ENCODE data around the gene EMC10.

Gene EMC10

DNA sequence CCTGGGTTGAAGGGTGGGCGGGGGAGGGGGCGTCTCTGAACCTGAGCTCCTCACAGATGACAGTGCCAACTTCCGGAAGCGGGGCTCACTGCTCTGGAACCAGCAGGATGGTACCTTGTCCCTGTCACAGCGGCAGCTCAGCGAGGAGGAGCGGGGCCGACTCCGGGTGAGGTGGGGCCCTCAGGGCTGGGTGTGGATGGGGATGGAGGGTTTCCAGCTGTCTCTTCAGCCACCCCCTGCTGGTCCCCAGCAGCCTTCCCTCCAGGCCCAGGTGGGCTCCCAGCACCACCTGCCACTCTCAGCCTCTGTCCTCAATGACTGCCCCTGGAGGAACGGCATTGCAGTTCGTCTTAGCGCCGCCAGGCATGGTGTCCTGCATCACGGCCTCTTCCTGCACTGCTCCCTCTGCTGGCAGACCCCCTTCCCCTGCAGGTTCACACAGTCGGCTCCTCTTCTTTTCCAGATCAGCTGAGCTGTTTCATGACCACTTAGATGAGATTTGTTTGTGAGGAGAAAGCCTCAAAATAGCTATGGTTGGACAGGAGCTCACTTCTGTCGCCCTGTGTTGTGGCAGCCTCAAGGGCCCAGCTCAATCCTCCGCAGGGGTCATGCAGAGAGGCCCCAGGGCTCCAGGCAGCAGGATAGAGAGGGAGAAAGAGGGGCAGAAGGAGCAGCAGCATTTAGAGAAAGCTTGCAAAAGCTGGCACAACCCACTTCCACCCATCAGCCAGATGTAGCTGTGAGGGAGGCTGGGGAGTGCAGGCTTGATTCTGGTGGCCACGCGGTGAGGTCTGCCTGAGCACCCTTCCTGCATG, 2.8 kb downstream of the EMC10 start:
- DNase-seq (ENCODE audit: low read depth) = no peak

DNA sequence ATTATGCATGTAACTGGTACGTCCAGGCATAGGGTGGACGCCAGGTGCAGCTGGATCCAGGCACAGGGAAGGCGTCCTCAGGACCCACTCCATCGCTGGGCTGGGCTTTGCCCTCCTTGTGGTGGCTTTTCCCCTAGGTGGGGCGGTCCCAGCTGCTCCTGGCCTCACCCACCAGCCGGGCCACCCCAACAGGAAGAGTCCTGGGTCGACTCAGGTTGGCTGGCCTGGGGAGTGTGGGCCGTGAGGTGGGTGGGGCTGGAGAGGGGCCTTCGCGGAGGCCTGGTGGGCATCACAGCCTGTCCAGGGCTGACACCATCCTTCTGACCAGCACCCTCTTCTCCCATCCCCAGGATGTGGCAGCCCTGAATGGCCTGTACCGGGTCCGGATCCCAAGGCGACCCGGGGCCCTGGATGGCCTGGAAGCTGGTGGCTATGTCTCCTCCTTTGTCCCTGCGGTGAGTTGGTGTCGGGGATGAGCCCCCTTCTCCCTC, 3.5 kb downstream of the EMC10 start:
- no peak for DNase-seq (ENCODE audit: low read depth)

DNA sequence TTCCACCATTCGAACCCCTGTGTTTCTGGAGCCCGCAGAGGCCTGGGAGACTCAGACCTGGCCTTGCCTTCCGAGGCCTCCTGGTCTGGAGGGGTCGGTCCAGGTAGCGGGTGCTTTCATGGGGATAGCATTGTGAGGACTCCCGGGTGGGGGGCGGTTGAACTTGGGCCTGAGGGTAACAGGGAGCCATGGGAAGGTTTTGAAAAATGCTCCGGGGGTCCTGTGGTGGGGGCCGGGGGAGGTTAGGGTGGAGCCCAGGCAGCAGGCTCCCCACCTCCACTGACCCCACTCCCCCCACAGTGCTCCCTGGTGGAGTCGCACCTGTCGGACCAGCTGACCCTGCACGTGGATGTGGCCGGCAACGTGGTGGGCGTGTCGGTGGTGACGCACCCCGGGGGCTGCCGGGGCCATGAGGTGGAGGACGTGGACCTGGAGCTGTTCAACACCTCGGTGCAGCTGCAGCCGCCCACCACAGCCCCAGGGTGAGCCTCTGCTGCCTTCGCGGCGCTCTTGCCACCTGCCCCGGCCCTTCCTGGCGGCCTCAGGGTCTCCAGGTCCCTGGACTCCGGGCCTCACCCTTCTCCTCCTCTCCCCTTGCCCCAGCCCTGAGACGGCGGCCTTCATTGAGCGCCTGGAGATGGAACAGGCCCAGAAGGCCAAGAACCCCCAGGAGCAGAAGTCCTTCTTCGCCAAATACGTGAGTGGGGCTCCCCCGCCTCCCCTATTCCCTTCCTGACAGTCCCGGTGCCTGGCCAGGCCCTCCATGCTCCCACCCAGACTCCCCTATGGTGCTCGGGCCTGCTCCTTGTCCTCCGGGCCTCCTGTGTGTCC, 4.2 kb downstream of the EMC10 start:
- no peak for DNase-seq (ENCODE audit: low read depth)

DNA sequence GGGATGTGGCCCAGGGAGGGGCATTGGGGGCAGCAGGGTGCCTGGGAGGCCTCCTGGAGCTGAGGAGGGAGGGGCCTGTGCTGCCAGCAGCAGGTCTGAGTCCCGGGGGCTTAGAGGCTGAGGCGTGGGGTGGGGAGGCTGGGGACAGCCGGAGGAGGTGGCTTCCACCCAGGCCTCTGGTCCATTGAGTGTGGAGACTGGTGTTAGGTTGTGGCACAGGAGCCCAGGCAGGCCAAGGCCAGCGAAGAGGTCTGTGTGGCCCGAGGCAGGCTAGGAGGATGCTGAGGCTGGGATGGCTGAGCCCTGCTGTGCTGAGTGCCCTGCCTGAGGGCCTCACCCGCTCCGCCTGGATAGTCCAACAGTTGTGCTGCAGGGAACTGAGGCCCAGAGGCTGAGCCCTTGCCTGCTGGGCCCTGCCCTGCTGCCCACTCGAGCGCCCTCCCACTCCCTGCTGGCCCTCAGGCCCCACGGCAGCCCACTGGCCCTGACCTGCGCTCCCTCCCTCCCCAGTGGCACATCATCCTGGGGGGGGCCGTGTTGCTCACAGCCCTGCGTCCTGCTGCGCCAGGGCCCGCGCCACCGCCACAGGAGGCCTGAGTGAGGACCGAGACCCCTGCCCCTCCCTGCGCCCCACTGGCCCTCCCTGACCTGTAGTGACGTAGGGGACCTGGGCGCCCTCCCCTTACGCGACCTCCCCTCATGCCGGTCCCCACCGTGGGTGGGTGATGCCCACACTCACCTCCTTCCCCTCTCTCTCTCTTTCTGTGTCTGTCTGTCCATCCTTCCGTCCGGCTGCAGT, 5.2 kb downstream of the EMC10 start:
- no peak for DNase-seq (ENCODE audit: low read depth)

DNA sequence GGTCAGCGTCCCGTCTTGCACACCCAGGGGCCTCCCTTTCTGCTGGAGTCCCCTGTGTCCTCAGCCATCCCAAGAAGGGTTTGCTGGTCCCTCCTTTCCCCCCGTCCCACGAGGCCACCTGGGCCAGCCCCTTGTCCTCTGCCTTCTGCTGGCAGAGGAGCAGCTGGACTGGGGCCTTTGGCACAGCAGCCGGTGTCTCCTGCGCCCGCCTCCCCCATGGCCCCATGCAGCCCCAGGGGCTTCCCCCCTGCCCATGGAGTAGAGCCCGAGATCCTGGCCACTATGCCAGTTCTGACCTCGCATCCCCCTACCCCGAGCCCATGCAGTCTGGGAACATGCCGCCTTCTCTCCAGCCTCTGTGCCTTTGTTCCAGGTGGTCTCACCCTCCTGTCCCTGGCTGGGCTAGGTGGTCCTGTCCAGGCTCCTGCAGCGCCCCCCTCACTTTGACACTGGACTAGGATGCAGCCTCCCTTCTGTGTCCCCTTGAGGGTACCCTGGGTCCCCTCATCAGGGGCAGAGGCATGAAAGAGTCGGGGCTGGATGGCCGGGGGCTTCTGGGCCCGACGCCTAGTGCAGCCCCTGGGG, 6.1 kb downstream of the EMC10 start:
- no peak for DNase-seq (ENCODE audit: low read depth)

DNA sequence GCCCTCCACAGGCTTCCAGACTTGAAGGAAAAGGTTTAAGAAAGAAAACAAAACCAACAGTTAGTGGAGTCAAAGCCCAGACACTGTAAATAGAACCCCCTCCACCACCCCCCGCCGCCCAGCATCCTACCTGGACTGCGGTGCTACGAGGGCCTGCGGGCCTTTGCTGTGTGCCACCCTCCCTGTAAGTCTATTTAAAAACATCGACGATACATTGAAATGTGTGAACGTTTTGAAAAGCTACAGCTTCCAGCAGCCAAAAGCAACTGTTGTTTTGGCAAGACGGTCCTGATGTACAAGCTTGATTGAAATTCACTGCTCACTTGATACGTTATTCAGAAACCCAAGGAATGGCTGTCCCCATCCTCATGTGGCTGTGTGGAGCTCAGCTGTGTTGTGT, 6.6 kb downstream of the EMC10 start:
- no peak for DNase-seq (ENCODE audit: low read depth)

DNA sequence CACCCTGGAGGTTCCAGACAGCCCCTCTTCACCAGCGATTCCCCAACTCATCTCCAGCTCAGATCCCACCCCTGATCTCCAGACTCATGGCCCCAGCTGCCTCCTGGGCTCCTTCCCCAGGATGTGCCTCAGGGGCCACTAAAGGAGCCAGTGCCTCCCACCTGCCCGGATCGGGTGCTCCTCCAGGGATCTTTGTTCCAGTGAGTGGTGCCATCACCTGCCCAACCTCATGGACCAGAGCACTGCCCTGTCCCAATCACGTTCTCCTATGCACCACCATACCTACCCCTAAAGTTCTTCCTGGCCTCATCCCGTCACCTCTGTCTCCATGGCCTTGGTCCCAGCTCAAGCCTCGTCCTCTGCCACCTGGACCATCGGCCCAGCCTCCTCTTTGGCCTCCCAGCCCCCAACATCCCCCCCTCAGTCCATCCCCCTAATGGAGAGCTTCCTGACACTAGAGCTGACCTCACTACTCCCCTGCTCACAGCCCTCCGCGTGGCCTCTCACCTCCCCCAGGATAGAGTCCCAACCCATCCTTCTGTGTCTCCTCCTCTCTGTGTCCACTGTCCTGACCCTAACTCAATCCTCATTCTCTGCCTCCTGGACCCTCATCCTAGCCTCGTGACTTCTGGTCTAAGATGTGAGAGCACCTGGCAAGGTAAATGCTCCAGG, 9.1 kb downstream of the EMC10 start:
- DNase-seq (ENCODE audit: low read depth) = no peak

DNA sequence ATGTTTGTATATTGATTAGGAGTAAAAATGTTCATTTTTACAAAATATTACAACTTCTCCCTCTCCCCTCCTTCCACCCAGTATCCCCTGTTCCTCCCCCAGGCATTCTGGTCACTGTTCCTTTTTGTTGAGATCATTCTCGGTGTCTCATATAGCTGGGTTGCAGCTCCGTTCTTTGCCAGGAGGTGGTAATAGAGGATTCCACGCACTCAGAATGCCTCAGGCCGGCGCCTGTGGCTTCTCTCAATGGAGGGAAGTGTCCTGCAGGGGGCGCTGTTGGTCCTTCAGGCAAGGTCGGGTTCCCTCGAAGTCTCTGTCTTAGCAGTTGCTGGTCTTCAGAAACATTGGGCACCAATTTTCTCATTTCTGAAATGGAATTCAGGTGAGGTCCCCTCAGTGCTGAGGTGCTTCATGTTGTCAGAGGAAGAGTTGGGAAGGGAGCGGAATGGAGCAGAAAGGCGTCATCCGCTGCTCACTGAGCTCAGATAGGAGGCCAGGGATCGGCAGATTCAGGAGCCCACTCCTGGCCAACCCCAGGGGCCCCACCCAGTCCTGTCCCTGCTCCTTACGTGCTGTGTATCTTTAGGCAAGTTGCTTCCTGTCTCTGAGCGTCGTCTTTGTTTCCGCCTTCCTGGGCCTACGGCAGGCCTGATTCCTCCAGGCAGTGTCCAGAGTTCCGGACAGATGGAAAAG, 10.7 kb downstream of the EMC10 start:
- no peak for DNase-seq (ENCODE audit: low read depth)

DNA sequence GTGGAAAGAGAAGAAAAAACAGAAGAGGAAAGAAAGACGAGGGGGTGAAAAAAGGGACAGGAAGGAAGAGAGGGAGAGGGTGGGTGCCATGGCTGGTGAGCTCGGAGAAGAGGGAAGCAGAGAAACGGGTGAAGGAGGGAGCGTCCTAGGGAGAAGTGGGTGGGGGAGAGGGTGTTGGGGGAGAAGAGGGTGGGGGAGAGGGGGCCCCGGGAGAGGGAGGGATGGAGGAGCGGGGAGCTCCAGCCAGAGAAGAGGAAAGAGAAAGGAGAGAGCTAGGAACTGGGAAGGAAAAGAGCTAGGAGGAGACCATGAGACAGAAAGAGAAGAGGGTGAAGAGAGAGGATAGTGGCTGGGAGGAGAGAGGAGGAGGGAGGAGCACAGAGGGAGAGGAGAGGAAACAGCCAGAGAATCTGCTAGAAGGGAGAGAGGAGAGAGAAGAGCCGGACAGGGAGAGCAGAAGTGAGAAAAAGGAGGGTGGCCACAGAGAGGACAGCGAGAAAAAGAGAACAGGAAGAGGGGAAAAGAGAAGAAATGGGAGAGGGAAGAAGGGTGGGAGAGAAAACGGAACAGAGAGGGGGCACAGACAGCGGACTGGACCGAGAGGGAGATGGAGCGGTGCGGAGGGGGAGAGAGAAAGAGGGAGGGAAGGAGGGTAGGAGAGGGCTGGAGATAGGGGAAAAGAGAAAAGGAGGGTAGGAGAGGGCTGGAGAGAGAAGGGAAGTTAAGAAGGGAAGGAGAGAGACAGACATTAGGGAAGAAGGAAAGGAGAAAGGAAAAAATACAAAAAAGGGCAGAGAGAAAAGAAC, 12.3 kb downstream of the EMC10 start:
- DNase-seq (ENCODE audit: low read depth) = no peak

DNA sequence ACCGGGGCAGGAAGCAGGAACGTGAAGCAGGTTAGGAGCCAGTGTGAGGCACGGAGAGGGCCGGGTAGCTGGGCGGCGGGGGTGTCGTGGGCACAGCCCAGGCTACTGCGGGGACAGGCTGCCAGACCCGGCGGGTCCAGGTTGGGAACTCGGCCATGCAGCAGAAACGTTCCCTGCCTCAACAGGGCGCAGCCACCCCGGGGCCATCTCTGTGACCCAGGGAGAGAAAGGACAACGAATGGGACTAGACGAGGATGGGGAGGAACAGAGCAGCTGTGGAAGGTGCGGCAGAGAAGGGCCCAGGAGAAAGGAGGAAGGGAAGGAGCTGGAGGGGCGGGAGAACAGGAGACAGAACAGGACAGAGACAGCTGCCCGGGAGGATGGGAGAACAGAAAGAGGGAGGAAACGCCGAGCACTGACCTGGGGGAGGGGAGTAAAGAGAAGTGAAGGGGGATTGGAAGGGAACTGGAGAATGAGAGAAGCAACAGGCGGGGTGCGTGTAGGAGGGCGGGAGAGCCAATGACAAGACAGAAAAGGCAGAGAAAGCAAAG, 13.2 kb downstream of the EMC10 start:
- DNase-seq (ENCODE audit: low read depth) = no peak

DNA sequence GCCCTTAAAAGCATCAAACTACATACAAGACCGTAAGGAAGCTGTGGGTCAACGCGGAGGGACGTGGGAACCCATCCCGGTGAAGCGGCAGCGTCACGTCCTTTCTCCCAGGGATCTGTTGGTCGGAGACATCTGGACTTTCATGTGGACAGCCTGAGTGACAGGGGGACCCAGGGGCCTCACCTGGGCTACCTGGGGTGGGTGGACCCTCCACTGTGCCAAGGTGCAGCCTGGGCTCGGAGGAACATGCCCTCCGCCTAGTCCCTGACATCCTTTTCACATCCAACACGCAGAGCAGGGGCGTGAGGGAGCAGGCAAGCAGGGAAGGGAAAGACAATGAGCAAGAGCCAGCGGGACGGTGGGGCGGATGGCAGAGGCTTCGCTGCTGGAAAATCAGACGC, 14.1 kb downstream of the EMC10 start:
- DNase-seq (ENCODE audit: low read depth) = no peak

DNA sequence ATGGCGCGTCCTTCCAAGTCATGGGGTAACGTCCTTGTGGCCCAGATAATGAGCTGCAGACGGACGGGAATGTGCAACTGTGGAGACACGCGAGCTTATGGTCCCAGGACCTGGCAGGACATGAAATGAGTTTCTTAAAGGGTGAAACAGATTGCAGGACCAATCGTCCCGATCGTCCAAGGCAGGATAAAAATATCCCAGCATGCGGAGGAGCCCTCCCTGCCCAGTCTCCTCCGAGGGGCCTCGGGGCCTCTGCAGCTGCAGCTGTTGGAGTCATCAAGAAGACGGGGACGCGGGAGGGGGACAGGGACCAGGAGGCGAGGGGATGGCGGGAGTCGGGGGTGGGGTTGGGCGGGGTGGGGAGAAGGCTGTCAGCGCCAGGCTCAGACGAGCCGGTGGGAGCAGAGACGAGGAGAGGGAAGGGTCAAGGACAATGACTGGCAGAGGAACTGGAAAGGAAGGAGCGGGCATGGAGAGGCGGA, 14.7 kb downstream of the EMC10 start:
- DNase-seq (ENCODE audit: low read depth) = no peak

DNA sequence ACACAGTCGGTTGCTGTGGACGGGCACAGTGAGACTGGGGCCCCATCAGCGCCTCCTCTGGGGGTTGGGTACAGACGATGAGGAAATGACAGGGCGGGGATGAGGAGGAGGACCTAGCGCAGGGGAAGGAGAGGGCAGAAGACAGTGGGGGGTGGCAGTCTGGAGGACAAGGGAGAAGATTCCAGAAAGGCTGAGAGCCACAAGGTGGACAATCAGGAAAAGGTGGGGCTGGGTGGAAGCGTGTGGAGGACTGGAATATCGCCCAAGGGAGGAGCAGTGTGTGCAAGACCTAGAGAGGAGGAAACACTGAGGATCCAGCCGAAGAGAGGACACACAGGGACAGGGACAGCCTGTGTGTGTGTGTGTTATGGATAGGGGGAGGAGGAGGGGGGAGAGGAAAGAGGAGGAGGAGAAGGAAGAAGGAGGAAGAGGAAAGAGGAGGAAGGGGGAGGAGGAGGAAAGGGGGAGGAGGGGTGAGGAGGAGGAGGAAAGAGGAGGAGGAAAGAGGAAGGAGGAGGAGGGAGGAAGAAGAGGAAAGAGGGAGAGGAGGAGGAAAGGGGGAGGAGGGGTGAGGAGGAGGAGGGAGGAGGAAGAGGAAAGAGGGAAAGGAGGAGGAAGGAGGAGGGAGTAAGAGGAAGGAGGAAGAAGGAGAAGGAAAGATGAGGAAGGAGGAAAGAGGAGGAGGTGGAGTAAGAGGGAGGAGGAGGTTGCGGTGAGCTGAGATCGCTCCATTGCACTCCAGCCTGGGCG, 16.2 kb downstream of the EMC10 start:
- DNase-seq (ENCODE audit: low read depth) = no peak

DNA sequence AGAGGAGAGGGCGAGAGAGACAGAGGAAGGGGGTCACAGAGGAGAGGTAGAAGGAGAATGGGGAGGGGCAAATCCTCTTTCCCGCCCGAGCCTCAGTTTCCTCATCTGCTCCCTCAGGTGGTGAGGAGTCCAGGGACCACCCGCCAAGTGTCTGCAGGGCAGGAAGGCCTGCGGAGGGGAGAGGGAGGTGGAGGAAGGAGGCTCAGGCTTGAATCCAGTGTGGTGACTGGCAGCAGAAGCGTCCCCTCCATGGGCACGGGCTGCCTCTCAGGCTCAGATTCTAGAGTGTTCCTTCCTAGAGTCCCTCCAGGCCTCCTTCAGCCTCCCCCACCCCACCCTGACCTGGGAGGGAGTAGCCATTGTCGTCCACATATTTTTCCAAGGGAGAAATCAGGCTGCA, 16.9 kb downstream of the EMC10 start:
- DNase-seq (ENCODE audit: low read depth) = no peak

DNA sequence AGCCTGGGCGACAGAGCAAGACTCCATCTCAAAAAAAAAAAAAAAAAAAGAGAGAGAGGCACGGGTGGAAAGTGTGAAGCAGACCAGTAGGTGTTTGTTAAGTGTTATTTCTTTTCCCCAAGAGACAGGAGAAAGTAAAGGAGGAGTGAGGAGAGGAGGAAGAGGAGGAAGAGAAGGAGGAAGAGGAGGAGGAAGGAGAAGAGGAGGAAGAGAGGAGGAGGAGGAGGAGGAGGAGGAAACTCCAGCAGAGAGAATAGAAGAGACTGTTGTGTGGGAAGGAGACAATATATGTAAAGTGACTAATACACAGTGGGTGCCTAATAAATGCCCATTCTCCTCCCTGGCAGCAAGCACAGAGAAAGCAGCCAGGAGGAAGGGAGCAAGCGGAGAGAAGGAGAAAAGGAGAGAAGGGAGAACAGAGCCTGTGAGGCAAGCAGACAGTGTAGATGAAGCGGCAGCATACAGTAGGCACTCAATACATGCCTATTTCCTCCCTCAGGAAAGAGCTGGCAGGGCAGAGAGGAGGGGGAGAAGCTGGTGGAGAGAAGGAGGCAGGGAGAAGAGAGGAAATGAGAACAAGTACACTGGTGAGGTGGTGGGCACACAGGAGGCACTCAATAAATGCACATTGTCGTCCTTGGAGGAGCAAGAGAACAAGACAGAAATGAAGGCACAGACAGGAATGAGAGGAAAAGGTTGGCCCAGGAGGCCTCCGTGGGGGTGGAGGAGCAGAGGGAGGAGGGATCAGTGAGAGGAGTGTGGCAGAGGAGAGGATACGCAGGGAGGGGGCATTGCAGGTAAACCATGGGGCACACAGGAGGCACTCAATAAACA, 18.1 kb downstream of the EMC10 start:
- DNase-seq (ENCODE audit: low read depth) = no peak

DNA sequence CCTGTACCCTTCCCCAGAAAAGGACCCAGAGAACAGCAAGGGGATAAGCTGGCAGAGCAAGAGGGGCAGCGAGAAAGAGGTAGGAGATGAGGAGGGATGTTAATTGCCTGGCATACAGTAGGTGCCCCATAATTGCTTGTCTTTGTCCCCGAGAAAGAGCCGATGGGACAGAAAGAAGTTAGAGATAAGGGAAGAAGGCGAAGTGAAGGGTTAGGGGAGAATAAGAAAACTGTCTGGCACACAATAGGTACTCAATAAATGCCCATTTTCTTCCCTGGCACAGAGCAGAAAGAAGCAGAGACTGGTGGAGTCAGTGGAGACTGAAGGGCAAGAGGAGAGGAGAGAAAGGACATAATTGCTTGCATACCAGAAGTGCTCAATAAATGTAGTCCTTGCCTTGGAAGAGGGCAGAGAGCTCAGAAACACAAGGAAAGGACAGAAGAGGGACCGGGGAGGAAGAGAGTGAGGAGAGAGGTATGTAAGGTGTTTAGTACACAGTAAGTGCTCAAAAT, 18.8 kb downstream of the EMC10 start:
- DNase-seq (ENCODE audit: low read depth) = no peak

DNA sequence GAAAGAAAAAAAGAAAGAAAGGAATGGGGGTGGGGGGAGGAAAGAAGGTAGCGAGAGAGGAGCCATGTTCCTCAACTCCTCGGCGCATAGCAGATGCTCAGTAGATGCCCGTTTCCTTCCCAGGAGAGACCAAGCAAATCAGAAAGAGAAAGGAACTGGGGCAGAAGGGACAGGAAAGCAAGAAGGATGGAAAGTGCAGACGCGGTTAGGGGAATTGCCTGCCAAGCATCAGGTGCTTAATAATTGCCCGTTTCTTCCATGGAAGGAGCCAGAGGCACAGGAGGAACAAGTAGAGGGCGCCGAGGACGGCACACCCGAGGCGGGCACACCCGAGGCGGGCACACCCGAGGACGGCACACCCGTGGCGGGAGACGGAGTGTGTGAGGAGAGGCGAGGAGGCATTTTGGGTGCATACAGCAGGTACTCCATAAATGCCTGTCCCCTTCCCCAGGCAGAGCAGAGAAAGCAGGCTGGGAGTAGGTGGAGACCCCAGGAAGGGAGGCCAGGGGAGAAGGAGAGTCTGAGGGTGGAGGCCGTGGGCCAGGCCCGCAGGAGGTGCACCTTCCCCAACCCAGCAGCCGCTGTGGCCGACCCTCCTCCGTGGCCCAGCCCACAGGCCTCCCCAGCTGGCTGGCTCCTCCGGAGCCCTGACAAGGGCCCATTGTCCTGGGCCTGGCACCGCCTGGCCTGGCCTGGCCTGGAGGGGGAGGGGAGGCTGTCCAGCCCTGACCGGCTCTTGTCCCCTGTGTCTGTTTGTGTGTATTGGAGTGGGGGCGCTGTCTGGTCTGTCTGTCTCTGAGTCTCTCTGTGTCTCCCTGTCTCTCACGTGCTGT, 20.1 kb downstream of the EMC10 start:
- DNase-seq (ENCODE audit: low read depth) = no peak

Data from stromal cell of bone marrow (primary cell).